ENCODE data around the gene CAPN11. TPM values are rescaled to one million over a fixed set of nuclear protein-coding genes. Genes with fewer than 3 reads are reported as not detected.
A peak's percentile ranks its signal among the peaks of the same experiment; 100 is the strongest.

The CAPN11 gene
- total RNA-seq, 1 experiment from 2014 or later, result not detected

DNA sequence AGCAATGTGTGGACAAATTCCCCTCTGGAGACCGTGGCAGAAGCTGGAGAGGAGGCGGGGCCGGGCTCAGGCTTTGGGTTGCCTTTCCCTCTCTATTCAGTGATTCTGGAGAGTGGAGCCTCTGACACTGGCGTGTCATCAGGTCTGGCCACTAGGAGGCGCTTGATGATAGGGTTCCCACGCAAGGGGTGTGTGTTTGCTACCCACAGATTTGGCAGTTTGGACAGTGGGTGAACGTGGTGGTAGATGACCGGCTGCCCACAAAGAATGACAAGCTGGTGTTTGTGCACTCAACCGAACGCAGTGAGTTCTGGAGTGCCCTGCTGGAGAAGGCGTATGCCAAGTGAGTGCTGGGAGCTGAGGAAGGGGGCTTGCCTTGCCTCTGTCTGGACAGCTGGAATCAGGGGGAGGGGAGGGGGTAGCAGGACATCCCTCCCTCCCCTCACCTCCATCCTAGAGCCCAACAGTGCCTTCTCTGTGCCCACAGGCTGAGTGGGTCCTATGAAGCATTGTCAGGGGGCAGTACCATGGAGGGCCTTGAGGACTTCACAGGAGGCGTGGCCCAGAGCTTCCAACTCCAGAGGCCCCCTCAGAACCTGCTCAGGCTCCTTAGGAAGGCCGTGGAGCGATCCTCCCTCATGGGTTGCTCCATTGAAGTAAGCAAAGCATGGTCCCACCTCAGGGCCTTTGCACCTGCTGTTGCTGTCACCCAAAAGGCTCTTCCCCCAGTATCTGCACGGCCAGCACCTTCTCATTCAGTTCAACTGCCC is 14.3 kb downstream of the CAPN11 start:
- Histone ChIP-seq H4K20me1 (ENCODE audit: insufficient read depth) (no peaks in the 10 kb centered on the region), H3K4me1 (ENCODE audit: control insufficient read depth in 1 of 2, insufficient read depth in 2 of 2, low read length in 2 of 2) (peaks cover 3 to 24% of the 10 kb centered on the region in 2 experiments; a peak in 3 of 4 replicates), H3K4me3 (replicated peaks in 1 of 2; ENCODE audit: low read depth in 1 of 2, low read length in 2 of 2) (no peak overlapping the region), H3K4me2 (ENCODE audit: low read length) (peak overlapping the region; percentile 8; the same call in 1 of the 2 replicates), H3K79me2 (ENCODE audit: insufficient read depth, low read length) (no peaks in the 10 kb centered on the region), H3K9ac (ENCODE audit: low read length) (no peak overlapping the region), H3K27ac (ENCODE audit: low read depth, low read length) (no peak overlapping the region), H3K9me2 (ENCODE audit: insufficient read depth) (no peaks in the 10 kb centered on the region), H3K27me3 (ENCODE audit: insufficient read depth, low read length) (no peaks in the 10 kb centered on the region; the same call in 1 of the 2 replicates), H3K36me3 (ENCODE audit: control insufficient read depth in 1 of 2, insufficient read depth in 2 of 2, low read length in 2 of 2) (no peaks in the 10 kb centered on the region), H3K9me3 (ENCODE audit: control insufficient read depth in 1 of 2, insufficient read depth in 1 of 2, low read depth in 1 of 2, low read length in 2 of 2) (no peaks in the 10 kb centered on the region), H2AFZ (ENCODE audit: low read depth, low read length, poor library complexity, severe bottlenecking) (peak overlapping the region; percentile 5)
- CTCF ChIA-PET, result interaction anchor here (0.6 to 1.9 kb wide), 18 partner anchors 12 to 167 kb away, joined by 3 to 8 read pairs (median 5); partner anchors contain the start of genes SLC29A1 and SLC35B2
- TF ChIP-seq, protein P1, sequence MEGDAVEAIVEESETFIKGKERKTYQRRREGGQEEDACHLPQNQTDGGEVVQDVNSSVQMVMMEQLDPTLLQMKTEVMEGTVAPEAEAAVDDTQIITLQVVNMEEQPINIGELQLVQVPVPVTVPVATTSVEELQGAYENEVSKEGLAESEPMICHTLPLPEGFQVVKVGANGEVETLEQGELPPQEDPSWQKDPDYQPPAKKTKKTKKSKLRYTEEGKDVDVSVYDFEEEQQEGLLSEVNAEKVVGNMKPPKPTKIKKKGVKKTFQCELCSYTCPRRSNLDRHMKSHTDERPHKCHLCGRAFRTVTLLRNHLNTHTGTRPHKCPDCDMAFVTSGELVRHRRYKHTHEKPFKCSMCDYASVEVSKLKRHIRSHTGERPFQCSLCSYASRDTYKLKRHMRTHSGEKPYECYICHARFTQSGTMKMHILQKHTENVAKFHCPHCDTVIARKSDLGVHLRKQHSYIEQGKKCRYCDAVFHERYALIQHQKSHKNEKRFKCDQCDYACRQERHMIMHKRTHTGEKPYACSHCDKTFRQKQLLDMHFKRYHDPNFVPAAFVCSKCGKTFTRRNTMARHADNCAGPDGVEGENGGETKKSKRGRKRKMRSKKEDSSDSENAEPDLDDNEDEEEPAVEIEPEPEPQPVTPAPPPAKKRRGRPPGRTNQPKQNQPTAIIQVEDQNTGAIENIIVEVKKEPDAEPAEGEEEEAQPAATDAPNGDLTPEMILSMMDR (IDR thresholded peaks at IDR 0.05 in 2 of 3, conservative IDR thresholded peaks at IDR 0.05 in 1 of 3; ENCODE audit: borderline replicate concordance in 1 of 3, insufficient read depth in 1 of 3, low read depth in 2 of 3, low read length in 2 of 3), result peak; percentile 91 to 94 (median 93)
- peak; percentile 94 for TF ChIP-seq RAD21 (IDR thresholded peaks at IDR 0.05; ENCODE audit: low read depth)
- TF ChIP-seq YY1 (IDR thresholded peaks at IDR 0.05; ENCODE audit: extremely low read depth, insufficient replicate concordance, low read depth, low read length), result no peak
- DNase-seq (ENCODE audit: low read depth, low spot score), result peak; percentile 59
- BruUV-seq (replicated peaks), result no TSS peak
- intact Hi-C loops (cut with micrococcal nuclease), result loop anchor here (1.0 to 5.0 kb wide), 3 partner anchors 61 to 164 kb away; partner anchors contain the start of gene SLC35B2
- RAD21 ChIA-PET (ENCODE audit: low non-redundant PET in 1 of 2, low total read pairs in 2 of 2, uncharacterized antibody in 2 of 2, unreplicated experiment in 2 of 2), result interaction anchor here in 1 of 2 experiments (0.5 to 1.3 kb wide), 3 partner anchors 27 to 84 kb away, joined by 3 to 4 read pairs (median 3); partner anchors contain the start of gene SLC35B2
- POLR2A ChIA-PET, result interaction anchor here (0.9 to 1.7 kb wide), 3 partner anchors 20 to 84 kb away, joined by 3 to 7 read pairs (median 6); partner anchors contain the start of genes HSP90AB1 and SLC35B2
- ATAC-seq, result peak; percentile 96

Measured in HCT116 (cell line).